Forelimb muscle (tissue), 1 donor: ENCODE measurements around the gene ZNF813. TPM values are rescaled to one million over a fixed set of nuclear protein-coding genes. Genes with fewer than 3 reads are reported as not detected.
A peak's percentile ranks its signal among the peaks of the same experiment; 100 is the strongest.
"Not testable (repeated sequence)": the region's sequence is repeated elsewhere in the genome, so short reads cannot be mapped to it uniquely, and the experiment has no call there.

Source experiments
- DNase-seq: peaks from one replicate; pipeline ENCODE4 v3.0.0-alpha.2; 2013; ENCODE audit warnings: low read depth
- polyA plus RNA-seq: library from polyadenylated mRNA; unstranded; fragments of 120-200 nt; gene quantifications from one replicate; pipeline ENCODE4 v1.2.1, GENCODE V29; 2013; ENCODE audit not compliant: insufficient read length

The ZNF813 gene
- polyA plus RNA-seq: 3.0 TPM

- DNase-seq: peak; percentile 35
Measured at GRCh38 chr19:53467485-53468262, at the start of gene ZNF813. ZNF813 (plus strand) TSS chr19:53467733; CDS start chr19:53483823, 16,090 bp downstream.

DNA sequence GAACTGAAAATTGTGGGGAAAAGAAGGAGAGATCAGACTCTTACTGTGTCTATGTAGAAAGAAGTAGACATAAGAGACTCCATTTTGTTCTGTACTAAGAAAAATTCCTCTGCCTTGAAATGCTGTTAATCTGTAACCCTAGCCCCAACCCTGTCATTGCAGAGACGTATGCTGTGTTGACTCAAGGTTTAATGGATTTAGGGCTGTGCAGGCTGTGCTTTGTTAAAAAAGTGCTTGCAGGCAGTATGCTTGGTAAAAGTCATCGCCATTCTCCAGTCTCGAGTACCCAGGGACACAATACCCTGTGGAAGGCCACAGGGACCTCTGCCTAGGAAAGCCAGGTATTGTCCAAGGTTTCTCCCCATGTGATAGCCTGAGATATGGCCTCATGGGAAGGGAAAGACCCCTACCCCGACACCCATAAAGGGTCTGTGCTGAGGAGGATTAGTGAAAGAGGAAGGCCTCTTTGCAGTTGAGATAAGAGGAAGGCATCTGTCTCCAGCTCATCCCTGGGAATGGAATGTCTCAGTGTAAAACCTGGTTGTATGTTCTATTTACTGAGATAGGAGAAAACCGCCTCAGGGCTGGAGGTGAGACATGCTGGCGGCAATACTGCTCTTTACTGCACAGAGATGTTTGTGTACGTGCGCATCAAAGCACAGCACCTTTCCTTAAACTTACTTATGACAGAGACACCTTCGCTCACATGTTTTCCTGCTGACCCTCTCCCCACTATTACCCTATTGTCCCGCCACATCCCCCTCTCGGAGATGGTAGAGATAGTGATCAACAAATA is 46.8 kb upstream of the ZNF813 start:
- DNase-seq: not testable (repeated sequence)

- DNase-seq: no peak
Measured at GRCh38 chr19:53422551-53422950, 45.0 kb upstream of the ZNF813 start.

DNA sequence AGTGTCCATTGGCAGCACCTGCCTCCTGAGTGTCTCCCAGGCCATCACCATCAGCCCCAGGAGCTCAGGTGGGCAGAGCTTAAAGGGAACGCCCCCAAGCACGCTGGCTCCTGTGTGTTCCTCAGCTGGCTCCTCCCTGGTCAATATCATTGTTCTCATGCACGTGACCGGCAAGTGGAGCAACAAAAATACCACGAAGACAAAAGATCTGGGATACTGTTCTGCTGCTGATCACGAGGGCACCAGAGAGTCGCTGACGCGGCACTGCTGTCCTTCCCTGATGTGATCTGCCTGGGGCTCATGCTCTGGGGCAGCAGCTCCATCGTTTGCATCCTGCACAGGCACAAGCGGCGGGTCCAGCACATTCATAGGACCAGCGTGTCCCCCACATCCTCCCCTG is 44.5 kb upstream of the ZNF813 start:
- DNase-seq: not testable (repeated sequence)

GRCh38 chr19:53423680-53424079 is 43.9 kb upstream of the ZNF813 start:
- DNase-seq: not testable (repeated sequence)

DNA sequence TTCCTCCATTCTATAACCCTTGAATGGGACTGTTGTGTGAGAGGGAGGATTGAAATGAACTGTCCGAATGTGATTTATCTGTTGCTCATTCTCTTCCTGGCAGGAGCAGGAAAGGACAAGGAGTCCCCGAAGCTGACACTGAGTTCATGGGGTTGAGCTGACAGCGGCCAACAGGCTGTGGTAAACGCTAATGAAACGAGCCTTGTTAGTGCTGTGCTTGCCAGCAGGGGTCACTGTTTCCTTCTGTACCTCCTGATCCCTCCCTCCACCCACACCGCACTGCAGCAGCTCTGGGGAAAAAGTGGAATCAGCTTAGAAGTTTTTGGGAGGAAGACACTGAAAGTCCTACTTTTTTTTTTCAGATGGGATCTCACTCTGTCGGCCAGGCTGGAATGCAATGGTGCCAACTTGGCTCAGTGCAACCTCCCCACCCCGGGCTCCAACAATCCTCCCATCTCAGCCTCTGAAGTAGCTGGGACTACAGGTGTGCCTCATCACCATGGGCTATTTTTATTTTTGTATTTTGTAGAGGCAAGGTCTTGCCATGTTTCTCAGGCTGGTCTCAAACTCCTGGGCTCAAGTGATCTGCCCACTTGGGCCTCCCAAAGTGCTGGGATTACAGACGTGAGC is 42.5 kb upstream of the ZNF813 start:
- peak; percentile 54 for DNase-seq

GRCh38 chr19:53431399-53432087 is 36.0 kb upstream of the ZNF813 start, which contains the start of gene ZNF761:
ZNF761 (plus strand) TSS chr19:53431984; CDS start chr19:53447269, 15,285 bp downstream.
- peak; percentile 47 for DNase-seq

DNA sequence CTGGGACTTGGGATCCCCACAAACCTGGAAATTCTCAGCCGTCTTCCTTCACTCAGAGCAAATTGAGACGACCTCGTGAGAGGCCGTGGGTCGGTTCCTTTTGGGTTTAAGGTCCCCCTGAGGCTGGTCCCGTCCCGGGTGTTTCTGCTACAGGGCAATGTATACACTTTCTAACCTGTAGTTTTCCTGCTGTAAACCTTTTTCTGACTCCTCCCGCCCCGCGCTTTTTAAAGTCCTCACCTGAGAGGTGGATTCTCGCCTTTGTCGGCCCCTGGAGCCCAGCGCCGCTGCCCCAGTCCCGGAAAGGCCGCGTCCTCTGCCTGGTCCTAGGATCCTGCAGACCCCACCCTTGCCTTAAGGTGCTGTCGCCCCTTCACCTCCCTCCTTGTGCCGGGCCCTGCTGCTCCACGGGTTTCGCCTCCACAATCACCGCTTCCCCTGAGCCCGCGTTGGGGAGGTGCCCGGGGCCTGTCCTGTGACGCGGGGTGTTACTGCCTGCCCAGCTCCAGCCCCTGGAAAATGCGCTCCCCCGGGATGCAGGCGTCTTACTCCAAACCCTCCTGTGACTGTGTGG is 35.4 kb upstream of the ZNF813 start:
- no peak for DNase-seq

DNA sequence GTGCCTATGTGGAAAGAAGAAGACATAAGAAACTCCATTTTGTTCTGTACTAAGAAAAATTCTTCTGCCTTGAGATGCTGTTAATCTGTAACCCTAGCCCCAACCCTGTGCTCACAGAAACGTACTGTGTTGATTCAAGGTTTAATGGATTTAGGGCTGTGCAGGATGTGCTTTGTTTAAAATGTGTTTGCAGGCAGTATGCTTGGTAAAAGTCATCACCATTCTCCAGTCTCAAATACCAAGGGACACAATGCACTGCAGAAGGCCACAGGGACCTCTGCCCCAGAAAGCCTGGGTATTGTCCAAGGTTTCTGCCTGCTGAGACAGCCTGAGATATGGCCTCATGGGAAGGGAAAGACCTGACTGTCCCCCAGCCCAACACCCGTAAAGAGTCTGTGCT is 23.7 kb upstream of the ZNF813 start:
- not testable (repeated sequence) for DNase-seq

GRCh38 chr19:53447196-53447595 is 20.3 kb upstream of the ZNF813 start:
- DNase-seq: not testable (repeated sequence)

GRCh38 chr19:53455828-53456227 is 11.7 kb upstream of the ZNF813 start:
- DNase-seq: no peak

DNA sequence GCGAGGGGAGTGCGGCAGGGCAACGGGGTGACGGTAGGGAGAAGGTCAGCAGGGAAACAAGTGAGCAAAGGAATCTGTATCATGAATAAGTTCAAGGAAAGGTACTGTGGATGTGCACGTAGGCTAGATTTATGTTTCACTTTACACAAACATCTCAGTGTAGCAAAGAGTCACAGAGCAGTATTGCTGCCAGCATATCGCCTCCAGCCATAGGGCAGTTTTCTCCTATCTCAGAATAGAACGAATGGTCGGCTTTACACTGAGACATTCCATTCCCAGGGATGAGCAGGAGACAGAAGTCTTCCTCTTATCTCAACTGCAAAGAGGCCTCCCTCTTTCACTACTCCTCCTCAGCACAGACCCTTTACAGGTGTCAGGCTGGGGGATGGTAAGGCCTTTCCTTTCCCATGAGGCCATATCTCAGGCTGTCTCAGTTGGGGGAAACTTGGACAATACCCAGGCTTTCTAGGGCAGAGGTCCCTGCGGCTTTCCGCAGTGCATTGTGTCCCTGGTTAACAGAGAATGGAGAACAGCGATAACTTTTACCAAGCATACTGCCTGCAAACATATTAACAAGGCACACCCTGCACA is 7.3 kb upstream of the ZNF813 start:
- DNase-seq: not testable (repeated sequence)

DNA sequence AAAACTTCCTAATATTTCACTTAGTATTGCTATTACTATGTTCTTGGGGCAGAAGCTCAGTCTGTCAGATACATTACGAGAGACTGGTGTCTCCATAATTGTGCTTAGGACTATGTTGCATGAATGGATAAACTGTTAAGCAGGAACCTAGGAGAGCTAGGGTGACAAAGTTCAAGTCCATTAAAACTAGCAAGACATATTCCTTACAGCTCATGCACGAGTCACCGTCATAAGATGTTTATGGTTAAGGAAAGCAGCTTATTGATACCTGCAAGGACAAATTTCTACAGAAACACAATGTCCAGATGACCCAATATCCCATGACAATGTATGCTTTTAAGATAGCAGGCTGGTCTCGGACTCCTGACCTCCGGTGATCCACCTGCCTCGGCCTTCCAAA is 5.7 kb upstream of the ZNF813 start:
- no peak for DNase-seq

GRCh38 chr19:53462861-53463260 is 4.7 kb upstream of the ZNF813 start:
- DNase-seq: no peak

GRCh38 chr19:53463263-53463662 is 4.3 kb upstream of the ZNF813 start:
- no peak for DNase-seq

DNA sequence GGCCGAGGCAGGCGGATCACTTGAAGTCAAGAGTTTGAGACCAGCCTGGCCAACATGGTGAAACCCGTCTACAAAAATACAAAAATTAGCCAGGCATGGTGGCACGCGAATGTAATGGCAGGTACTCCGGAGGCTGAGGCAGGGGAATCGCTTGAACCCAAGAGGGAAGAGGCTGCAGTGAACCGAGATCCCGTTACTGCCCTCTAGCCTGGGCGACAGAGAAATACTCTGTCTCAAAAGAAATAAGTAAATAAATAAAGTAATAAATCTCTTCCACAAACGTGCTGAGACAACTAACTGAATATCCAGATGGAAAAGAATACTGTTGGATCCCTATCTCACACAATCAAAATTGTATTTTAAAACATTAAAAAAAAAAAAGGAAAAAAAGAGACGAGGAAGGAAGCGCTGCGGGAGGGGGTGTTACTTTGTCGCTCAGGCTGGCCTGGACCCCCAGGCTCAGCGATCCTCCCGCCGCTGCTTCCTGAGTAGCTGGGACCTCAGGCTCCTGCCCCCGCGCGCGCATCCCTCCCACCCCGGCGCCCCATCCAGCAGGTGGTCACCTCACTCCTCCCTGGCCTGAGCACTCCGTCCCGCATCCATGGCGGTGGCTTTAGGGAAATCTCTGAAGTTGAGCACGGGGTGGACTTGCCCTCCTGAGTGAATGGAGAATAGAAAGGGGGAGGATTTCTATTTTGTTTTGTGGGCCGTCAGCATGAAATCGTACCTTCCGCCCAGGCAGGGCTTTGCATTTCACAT is 628 bp upstream of the ZNF813 start:
- no peak for DNase-seq

GRCh38 chr19:53468628-53469027 is 1.1 kb downstream of the ZNF813 start:
- not testable (repeated sequence) for DNase-seq

GRCh38 chr19:53471916-53472315 is 4.4 kb downstream of the ZNF813 start:
- DNase-seq: no peak

- not testable (repeated sequence) for DNase-seq
Measured at GRCh38 chr19:53474832-53475231, 7.3 kb downstream of the ZNF813 start.

DNA sequence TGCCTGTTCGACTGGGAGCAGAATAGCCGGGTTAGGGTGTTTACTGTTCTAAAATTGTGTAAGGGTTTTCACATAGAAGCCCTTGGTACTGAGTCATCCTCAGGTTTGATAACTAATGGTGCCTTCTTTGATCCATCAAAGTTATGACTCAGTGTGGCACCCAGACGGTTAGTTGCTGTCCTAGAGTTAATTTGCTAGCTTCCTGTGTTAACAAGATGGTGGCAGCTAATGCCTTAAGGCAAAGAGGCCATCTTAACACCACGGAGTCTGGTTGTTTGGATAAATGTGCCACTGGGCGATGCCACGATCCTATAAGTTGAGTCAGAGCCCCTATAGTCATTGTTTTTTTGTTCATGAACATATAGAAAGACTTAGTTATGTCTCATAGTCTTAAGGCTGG is 7.9 kb downstream of the ZNF813 start:
- DNase-seq: not testable (repeated sequence)
